A673 (cell line): Measurements from ENCODE around the gene AFAP1. TPM values are rescaled to one million over a fixed set of nuclear protein-coding genes. Genes with fewer than 3 reads are reported as not detected.
A peak's percentile ranks its signal among the peaks of the same experiment; 100 is the strongest.

ENCODE experiments used
- BruUV-seq: library from RNA; stranded (reverse); fragments of 400-500 nt; replicated peaks from 2 replicates; lab custom pipeline; 2021; lab: Mats Ljungman, UMichigan
- CTCF ChIA-PET: fragments of 300-600 bp; sonication (Branson Sonifier 250); formaldehyde crosslinking; loops from one replicate; lab custom pipeline; 2022; ENCODE audit warnings: antibody characterized with exemption; lab: Charles Lee
- POLR2A ChIA-PET: fragments of 300-600 bp; sonication (Branson Sonifier 250); formaldehyde crosslinking; loops from one replicate; lab custom pipeline; 2022; ENCODE audit warnings: antibody characterized with exemption; ENCODE audit not compliant: low non-redundant PET; lab: Charles Lee
- DNase-seq: peaks from one replicate; pipeline ENCODE4 v3.0.0-alpha.2; 2015; ENCODE audit warnings: low spot score
- H3K27ac ChIP-seq: fragments of 200-600 bp; sonication (generic); 2 replicates; pipeline ENCODE4 v1.5.1; 2016; ENCODE audit warnings: mixed run types, low read depth, mild to moderate bottlenecking, mixed read lengths, antibody characterized with exemption, low read length; ENCODE audit not compliant: poor library complexity, severe bottlenecking
- H3K27me3 ChIP-seq: fragments of 200-600 bp; sonication (generic); replicated peaks from 2 replicates; pipeline ENCODE4 v1.6.1; 2017; ENCODE audit warnings: mixed run types, low read depth, mild to moderate bottlenecking, mixed read lengths, antibody characterized with exemption, low read length; ENCODE audit not compliant: insufficient read depth, poor library complexity
- H3K36me3 ChIP-seq: fragments of 200-600 bp; sonication (generic); 2 replicates; pipeline ENCODE4 v1.6.1; 2016; ENCODE audit warnings: mixed run types, mild to moderate bottlenecking, mixed read lengths, antibody characterized with exemption, low read length; ENCODE audit not compliant: insufficient read depth, poor library complexity, severe bottlenecking
- H3K4me1 ChIP-seq: fragments of 200-600 bp; sonication (generic); 2 replicates; pipeline ENCODE4 v1.6.1; 2017; ENCODE audit warnings: mixed run types, mild to moderate bottlenecking, mixed read lengths, antibody characterized with exemption, low read length; ENCODE audit not compliant: insufficient read depth, poor library complexity, severe bottlenecking
- H3K4me3 ChIP-seq: fragments of 200-600 bp; sonication (generic); 2 replicates; pipeline ENCODE4 v1.5.1; 2016; ENCODE audit warnings: low read depth, mixed run types, mild to moderate bottlenecking, mixed read lengths, low read length; ENCODE audit not compliant: poor library complexity, severe bottlenecking
- H3K9me3 ChIP-seq: fragments of 200-600 bp; sonication (generic); 2 replicates; pipeline ENCODE4 v1.6.1; 2016; ENCODE audit warnings: mixed run types, low read depth, mild to moderate bottlenecking, mixed read lengths, antibody characterized with exemption, low read length; ENCODE audit not compliant: poor library complexity, severe bottlenecking
- CTCF ChIP-seq: fragments of 300-800, 200-600 bp; sonication (generic); conservative IDR thresholded peaks from 2 replicates; pipeline ENCODE4 v1.5.1; 2017; ENCODE audit warnings: low read depth, mild to moderate bottlenecking, antibody characterized with exemption, low read length, moderate library complexity, mixed read lengths
- EZH2 ChIP-seq: fragments of 200-600 bp; sonication (generic); IDR thresholded peaks from 2 replicates; pipeline ENCODE4 v1.6.1; 2017; ENCODE audit warnings: borderline replicate concordance, low read depth, mild to moderate bottlenecking, mixed read lengths, antibody characterized with exemption, low read length; ENCODE audit not compliant: poor library complexity, severe bottlenecking
- intact Hi-C: fragments of 100-400 bp; cut with micrococcal nuclease; formaldehyde crosslinking; loops from one replicate; pipeline ENCODE4 v1.10.0; 2022; ENCODE audit not compliant: unreplicated experiment
- total RNA-seq: library from RNA; stranded (reverse); gene quantifications from 2 replicates; pipeline ENCODE4 v1.2.3, GENCODE V29; 2021

Gene AFAP1
- total RNA-seq, 1 experiment from 2014 or later = 42.6 TPM

GRCh38 chr4:7770224-7771050, 169.2 kb downstream of the AFAP1 start:
- DNase-seq = peak; percentile 51
- ChIA-PET CTCF (interaction anchor here (1.1 to 2.3 kb wide), 3 partner anchors 32 to 218 kb away, joined by 3 to 19 read pairs (median 4); no protein-coding TSS in a partner anchor), POLR2A (no interaction called here)
- no TSS peak for BruUV-seq
- H3K36me3 ChIP-seq = peaks cover 29% of the 10 kb centered on the region
- H3K9me3 ChIP-seq = no peaks in the 10 kb centered on the region
- no peak overlapping the region for H3K4me3 ChIP-seq
- H3K4me1 ChIP-seq = peaks cover 10% of the 10 kb centered on the region
- intact Hi-C loops = loop anchor here (2.0 kb wide), 1 partner anchor 32 kb away; no protein-coding TSS in a partner anchor
- TF ChIP-seq CTCF = peak; percentile 67
- no peak for TF ChIP-seq EZH2
- H3K27ac ChIP-seq = no peak overlapping the region
- H3K27me3 ChIP-seq = no peaks in the 10 kb centered on the region

GRCh38 chr4:7769396-7770223, 170.1 kb downstream of the AFAP1 start:
- intact Hi-C loops = loop anchor here (2.0 kb wide), 1 partner anchor 33 kb away; no protein-coding TSS in a partner anchor
- DNase-seq = no peak
- no peaks in the 10 kb centered on the region for H3K27me3 ChIP-seq
- ChIA-PET POLR2A (no interaction called here), CTCF (interaction anchor here (1.1 to 2.3 kb wide), 3 partner anchors 32 to 35 kb away, joined by 4 to 19 read pairs (median 6); no protein-coding TSS in a partner anchor)
- H3K9me3 ChIP-seq = no peaks in the 10 kb centered on the region
- no TSS peak for BruUV-seq
- no peak overlapping the region for H3K27ac ChIP-seq
- peaks cover 24% of the 10 kb centered on the region for H3K36me3 ChIP-seq
- TF ChIP-seq CTCF (no peak), EZH2 (no peak)
- no peak overlapping the region for H3K4me3 ChIP-seq
- peaks cover 10% of the 10 kb centered on the region for H3K4me1 ChIP-seq

GRCh38 chr4:7768736-7769135, 170.9 kb downstream of the AFAP1 start:
- TF ChIP-seq EZH2 (no peak), CTCF (no peak)
- POLR2A ChIA-PET = no interaction called here
- Histone ChIP-seq H3K4me1 (peaks cover 10% of the 10 kb centered on the region), H3K36me3 (peaks cover 17% of the 10 kb centered on the region), H3K9me3 (no peaks in the 10 kb centered on the region), H3K27ac (no peak overlapping the region), H3K4me3 (no peak overlapping the region), H3K27me3 (no peaks in the 10 kb centered on the region)
- no TSS peak for BruUV-seq
- intact Hi-C loops = no loop called here
- CTCF ChIA-PET = interaction anchor here (0.5 to 1.9 kb wide), 2 partner anchors 34 to 533 kb away, joined by 3 to 6 read pairs; no protein-coding TSS in a partner anchor
- DNase-seq = no peak
